HG03025 (cell line): ENCODE data around the gene RIN3.
"Not testable (repeated sequence)": the region's sequence is repeated elsewhere in the genome, so short reads cannot be mapped to it uniquely, and the experiment has no call there.

Experiments
- ATAC-seq: cut with Tn5 transposase; IDR thresholded peaks from one replicate; pipeline ENCODE4 v1.9.1; 2021; ENCODE audit warnings: mild to moderate bottlenecking, moderate library complexity; ENCODE audit not compliant: unreplicated experiment, low FRiP score

RIN3 gene

GRCh38 chr14:92525322-92526095 lies 11.9 kb downstream of the RIN3 start:
- no peak for ATAC-seq

GRCh38 chr14:92527721-92528120 lies 14.1 kb downstream of the RIN3 start:
- no peak for ATAC-seq

GRCh38 chr14:92528486-92529100 lies 15.0 kb downstream of the RIN3 start:
- no peak for ATAC-seq

- ATAC-seq: no peak
These were observed 16.3 kb downstream of the RIN3 start for GRCh38 chr14:92529903-92530302.

- no peak for ATAC-seq
These were observed 17.7 kb downstream of the RIN3 start for GRCh38 chr14:92531106-92531873.

GRCh38 chr14:92532490-92533163 lies 19.0 kb downstream of the RIN3 start:
- ATAC-seq: no peak

GRCh38 chr14:92534932-92535643 lies 21.5 kb downstream of the RIN3 start:
- no peak for ATAC-seq

GRCh38 chr14:92536231-92536630 lies 22.6 kb downstream of the RIN3 start:
- not testable (repeated sequence) for ATAC-seq

GRCh38 chr14:92538412-92538985 lies 24.9 kb downstream of the RIN3 start:
- peak; percentile 86 for ATAC-seq

GRCh38 chr14:92539419-92539818 lies 25.8 kb downstream of the RIN3 start:
- ATAC-seq: no peak

GRCh38 chr14:92539875-92540274 lies 26.3 kb downstream of the RIN3 start:
- no peak for ATAC-seq

- ATAC-seq: no peak
These were observed 27.0 kb downstream of the RIN3 start for GRCh38 chr14:92540472-92541048.

GRCh38 chr14:92542766-92543554 lies 29.4 kb downstream of the RIN3 start:
- no peak for ATAC-seq

GRCh38 chr14:92544051-92544720 lies 30.6 kb downstream of the RIN3 start:
- ATAC-seq: no peak

- ATAC-seq: no peak
These were observed 32.9 kb downstream of the RIN3 start for GRCh38 chr14:92546347-92547053.

GRCh38 chr14:92549105-92549858 lies 35.7 kb downstream of the RIN3 start:
- ATAC-seq: no peak

GRCh38 chr14:92549859-92550230 lies 36.3 kb downstream of the RIN3 start:
- ATAC-seq: no peak
